HL-60 (cell line): ENCODE results near the gene OR2W3.

Experiments used
- GABPA ChIP-seq: IDR thresholded peaks from 2 replicates; pipeline ENCODE4 v1.6.1; 2012; ENCODE audit warnings: low read depth
- TF ChIP-seq, protein P1 (sequence below): IDR thresholded peaks from one replicate; pipeline ENCODE4 v1.5.1; 2011; ENCODE audit warnings: low read length, control low read depth, inconsistent platforms; ENCODE audit not compliant: insufficient read depth
- TF ChIP-seq, protein P2 (sequence below): IDR thresholded peaks from 2 replicates; pipeline ENCODE4 v1.6.1; 2012; ENCODE audit warnings: low read depth; ENCODE audit not compliant: insufficient replicate concordance

DNA sequence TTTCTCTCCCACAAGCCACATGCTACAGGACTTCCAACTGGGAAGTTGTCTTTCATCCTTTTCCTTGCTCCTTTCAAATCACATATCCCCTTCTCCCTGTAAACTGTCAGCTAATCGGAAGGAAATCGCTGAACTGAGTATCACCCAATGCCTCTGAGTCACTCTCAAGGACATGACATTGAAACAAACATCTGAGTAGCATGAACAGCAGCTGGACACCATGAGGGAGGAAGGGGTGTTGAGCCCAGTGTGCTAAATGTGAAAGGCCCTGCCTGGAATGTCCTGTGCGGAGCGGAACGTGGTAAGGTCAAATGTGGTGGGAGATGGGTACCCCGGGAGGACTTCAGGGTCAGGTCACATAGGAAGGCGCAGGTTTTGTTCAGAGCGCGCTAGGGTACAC is 29.5 kb downstream of the OR2W3 start, which contains the start of gene OR2AJ1:
- TF ChIP-seq, protein P1, sequence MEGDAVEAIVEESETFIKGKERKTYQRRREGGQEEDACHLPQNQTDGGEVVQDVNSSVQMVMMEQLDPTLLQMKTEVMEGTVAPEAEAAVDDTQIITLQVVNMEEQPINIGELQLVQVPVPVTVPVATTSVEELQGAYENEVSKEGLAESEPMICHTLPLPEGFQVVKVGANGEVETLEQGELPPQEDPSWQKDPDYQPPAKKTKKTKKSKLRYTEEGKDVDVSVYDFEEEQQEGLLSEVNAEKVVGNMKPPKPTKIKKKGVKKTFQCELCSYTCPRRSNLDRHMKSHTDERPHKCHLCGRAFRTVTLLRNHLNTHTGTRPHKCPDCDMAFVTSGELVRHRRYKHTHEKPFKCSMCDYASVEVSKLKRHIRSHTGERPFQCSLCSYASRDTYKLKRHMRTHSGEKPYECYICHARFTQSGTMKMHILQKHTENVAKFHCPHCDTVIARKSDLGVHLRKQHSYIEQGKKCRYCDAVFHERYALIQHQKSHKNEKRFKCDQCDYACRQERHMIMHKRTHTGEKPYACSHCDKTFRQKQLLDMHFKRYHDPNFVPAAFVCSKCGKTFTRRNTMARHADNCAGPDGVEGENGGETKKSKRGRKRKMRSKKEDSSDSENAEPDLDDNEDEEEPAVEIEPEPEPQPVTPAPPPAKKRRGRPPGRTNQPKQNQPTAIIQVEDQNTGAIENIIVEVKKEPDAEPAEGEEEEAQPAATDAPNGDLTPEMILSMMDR, result no peak
- TF ChIP-seq, protein P2, sequence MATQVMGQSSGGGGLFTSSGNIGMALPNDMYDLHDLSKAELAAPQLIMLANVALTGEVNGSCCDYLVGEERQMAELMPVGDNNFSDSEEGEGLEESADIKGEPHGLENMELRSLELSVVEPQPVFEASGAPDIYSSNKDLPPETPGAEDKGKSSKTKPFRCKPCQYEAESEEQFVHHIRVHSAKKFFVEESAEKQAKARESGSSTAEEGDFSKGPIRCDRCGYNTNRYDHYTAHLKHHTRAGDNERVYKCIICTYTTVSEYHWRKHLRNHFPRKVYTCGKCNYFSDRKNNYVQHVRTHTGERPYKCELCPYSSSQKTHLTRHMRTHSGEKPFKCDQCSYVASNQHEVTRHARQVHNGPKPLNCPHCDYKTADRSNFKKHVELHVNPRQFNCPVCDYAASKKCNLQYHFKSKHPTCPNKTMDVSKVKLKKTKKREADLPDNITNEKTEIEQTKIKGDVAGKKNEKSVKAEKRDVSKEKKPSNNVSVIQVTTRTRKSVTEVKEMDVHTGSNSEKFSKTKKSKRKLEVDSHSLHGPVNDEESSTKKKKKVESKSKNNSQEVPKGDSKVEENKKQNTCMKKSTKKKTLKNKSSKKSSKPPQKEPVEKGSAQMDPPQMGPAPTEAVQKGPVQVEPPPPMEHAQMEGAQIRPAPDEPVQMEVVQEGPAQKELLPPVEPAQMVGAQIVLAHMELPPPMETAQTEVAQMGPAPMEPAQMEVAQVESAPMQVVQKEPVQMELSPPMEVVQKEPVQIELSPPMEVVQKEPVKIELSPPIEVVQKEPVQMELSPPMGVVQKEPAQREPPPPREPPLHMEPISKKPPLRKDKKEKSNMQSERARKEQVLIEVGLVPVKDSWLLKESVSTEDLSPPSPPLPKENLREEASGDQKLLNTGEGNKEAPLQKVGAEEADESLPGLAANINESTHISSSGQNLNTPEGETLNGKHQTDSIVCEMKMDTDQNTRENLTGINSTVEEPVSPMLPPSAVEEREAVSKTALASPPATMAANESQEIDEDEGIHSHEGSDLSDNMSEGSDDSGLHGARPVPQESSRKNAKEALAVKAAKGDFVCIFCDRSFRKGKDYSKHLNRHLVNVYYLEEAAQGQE, result no peak
- no peak for TF ChIP-seq GABPA
